GM12891 (cell line): ENCODE measurements around the gene UBE2D4.
"Not testable (repeated sequence)": the region's sequence is repeated elsewhere in the genome, so short reads cannot be mapped to it uniquely, and the experiment has no call there.

ENCODE experiments used
- DNase-seq: peaks from one replicate; pipeline ENCODE4 v3.0.0; 2011; ENCODE audit warnings: low spot score; ENCODE audit not compliant: insufficient read length
- FAIRE-seq: peaks from 2 replicates; lab custom pipeline; 2011; peaks lifted over from hg19 to GRCh38; lab: Jason Lieb, UNC

Gene UBE2D4

GRCh38 chr7:43992896-43993295 lies 66.7 kb downstream of the UBE2D4 start:
- FAIRE-seq, DNase-seq: not testable (repeated sequence)

DNA sequence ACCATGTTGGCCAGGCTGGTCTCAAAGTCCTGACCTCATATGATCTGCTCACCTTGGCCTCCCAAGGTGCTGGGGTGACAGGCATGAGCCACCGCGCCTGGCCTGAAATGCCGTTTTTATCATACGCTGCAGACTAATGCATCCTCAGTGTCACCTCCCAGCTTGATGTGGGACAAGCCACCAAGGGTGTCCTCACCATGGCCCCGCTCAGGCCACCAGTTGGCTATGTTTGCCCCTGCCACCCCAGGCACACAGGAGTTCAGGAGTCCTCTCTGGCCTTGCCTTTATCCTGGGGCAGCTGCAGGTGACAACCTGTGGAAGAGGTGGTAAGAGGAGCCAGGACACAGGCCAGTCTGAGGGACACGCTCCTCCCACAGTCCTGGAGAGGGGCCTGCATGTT lies 68.4 kb downstream of the UBE2D4 start:
- DNase-seq, FAIRE-seq: not testable (repeated sequence)

DNA sequence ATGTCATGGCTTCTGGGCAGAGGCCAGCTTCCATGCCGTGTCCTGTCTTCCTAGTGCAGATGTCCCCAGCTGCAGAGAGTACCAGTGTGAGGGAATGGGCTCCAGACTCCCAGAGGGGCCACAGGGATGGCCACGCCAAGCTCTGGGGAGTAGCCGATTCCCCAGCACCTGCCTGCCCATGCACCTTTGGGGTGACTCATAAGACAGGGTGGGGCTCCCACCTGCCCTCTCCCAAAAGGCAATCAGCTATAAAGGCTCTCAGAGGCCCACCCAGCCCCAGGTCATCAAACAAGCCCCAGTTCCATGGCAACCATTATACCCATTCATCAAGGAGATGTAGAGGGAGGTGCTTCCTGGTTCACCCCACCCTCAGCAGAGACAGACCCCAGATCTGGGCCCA lies 71.3 kb downstream of the UBE2D4 start, which contains the start of gene SPDYE1:
TSS of gene SPDYE1 (plus strand) at position 366 of the 400 bp plus-strand sequence. CDS start 2,053 bp downstream, outside the sequence.
- FAIRE-seq, DNase-seq: not testable (repeated sequence)
